GM23338 (cell line): ENCODE measurements around the gene UGT2A1. TPM values are rescaled to one million over a fixed set of nuclear protein-coding genes. Genes with fewer than 3 reads are reported as not detected.

Source experiments
- ATAC-seq: fragments of 200-7000 bp; cut with Tn5 transposase; 3 replicates; pipeline ENCODE4 v1.9.1; 2020
- DNase-seq: peaks from one replicate; pipeline ENCODE4 v3.0.0-alpha.2; 2015; ENCODE audit warnings: low spot score
- H2AFZ ChIP-seq: fragments of 200-600 bp; sonication (generic); 2 replicates; pipeline ENCODE4 v1.8.0; 2016; ENCODE audit warnings: antibody characterized with exemption, mild to moderate bottlenecking, moderate library complexity
- H3F3A ChIP-seq: fragments of 200-600 bp; sonication (generic); replicated peaks from 2 replicates; pipeline ENCODE4 v1.8.0; 2017; ENCODE audit warnings: antibody characterized with exemption, mixed run types, low read depth
- H3K27ac ChIP-seq: fragments of 200-600 bp; sonication (generic); 2 replicates; pipeline ENCODE4 v1.6.1; 2016; ENCODE audit warnings: low read depth
- H3K27me3 ChIP-seq: fragments of 200-600 bp; sonication (generic); 2 replicates; pipeline ENCODE4 v1.8.0; 2016; ENCODE audit warnings: mild to moderate bottlenecking, mixed run types, moderate library complexity; ENCODE audit not compliant: insufficient read depth
- H3K36me3 ChIP-seq: fragments of 200-600 bp; sonication (generic); 2 replicates; pipeline ENCODE4 v1.8.0; 2016; ENCODE audit warnings: mild to moderate bottlenecking; ENCODE audit not compliant: insufficient read depth
- H3K4me1 ChIP-seq: fragments of 200-600 bp; sonication (generic); 2 replicates; pipeline ENCODE4 v1.8.0; 2016; ENCODE audit warnings: mild to moderate bottlenecking, moderate library complexity; ENCODE audit not compliant: insufficient read depth
- H3K4me2 ChIP-seq: fragments of 200-600 bp; sonication (generic); 2 replicates; pipeline ENCODE4 v1.7.1; 2017; ENCODE audit warnings: mixed run types
- H3K4me3 ChIP-seq: fragments of 200-600 bp; sonication (generic); 2 replicates; pipeline ENCODE4 v1.6.1; 2016; ENCODE audit warnings: mixed run types
- H3K79me2 ChIP-seq: fragments of 200-600 bp; sonication (generic); replicated peaks from 2 replicates; pipeline ENCODE4 v1.8.0; 2017; ENCODE audit warnings: mild to moderate bottlenecking; ENCODE audit not compliant: insufficient read depth
- H3K9me2 ChIP-seq: fragments of 200-600 bp; sonication (generic); 2 replicates; pipeline ENCODE4 v1.8.0; 2017; ENCODE audit not compliant: insufficient read depth
- H4K20me1 ChIP-seq: fragments of 200-600 bp; sonication (generic); replicated peaks from 2 replicates; pipeline ENCODE4 v1.8.0; 2017; ENCODE audit warnings: mild to moderate bottlenecking; ENCODE audit not compliant: insufficient read depth
- H3K27ac Mint-ChIP-seq: 2 replicates; pipeline ENCODE4 v1.8.0; 2020; ENCODE audit warnings: inconsistent platforms, mild to moderate bottlenecking, moderate library complexity, mixed read lengths
- H3K27me3 Mint-ChIP-seq: 3 replicates; pipeline ENCODE4 v1.8.0; 2022; ENCODE audit warnings: low read depth, mild to moderate bottlenecking, moderate library complexity, mixed read lengths, inconsistent platforms; ENCODE audit not compliant: insufficient read depth, poor library complexity
- H3K36me3 Mint-ChIP-seq: 3 replicates; pipeline ENCODE4 v1.8.0; 2021; ENCODE audit warnings: low read depth, mild to moderate bottlenecking, inconsistent platforms, moderate library complexity, mixed read lengths
- H3K4me1 Mint-ChIP-seq: 3 replicates; pipeline ENCODE4 v1.8.0; 2020; ENCODE audit warnings: mild to moderate bottlenecking, inconsistent platforms, mixed read lengths
- H3K4me3 Mint-ChIP-seq: 3 replicates; pipeline ENCODE4 v1.8.0; 2021; ENCODE audit warnings: moderate library complexity, mild to moderate bottlenecking, inconsistent platforms, mixed read lengths
- H3K9me3 Mint-ChIP-seq: 3 replicates; pipeline ENCODE4 v1.8.0; 2020; ENCODE audit warnings: moderate library complexity, mild to moderate bottlenecking, inconsistent platforms, mixed read lengths
- CREB1 ChIP-seq: fragments of 250-450 bp; sonication (Bioruptor Pico); IDR thresholded peaks from 2 replicates; pipeline ENCODE4 v1.5.0; 2020; ENCODE audit warnings: low read depth, mild to moderate bottlenecking, moderate library complexity
- CTCF ChIP-seq, 2 experiments: fragments of 200-600 bp in 1 of 2; sonication (generic) in 1 of 2; conservative IDR thresholded peaks; 2 replicates each; pipeline versions ENCODE4 v1.5.1 to v1.6.1; 2016 to 2017; ENCODE audit warnings: antibody characterized with exemption in 2 of 2, low read depth in 2 of 2, mild to moderate bottlenecking in 2 of 2, moderate library complexity in 1 of 2
- ETS1 ChIP-seq: IDR thresholded peaks from 2 replicates; pipeline ENCODE4 v1.6.1; 2016; ENCODE audit warnings: antibody characterized with exemption
- EZH2 ChIP-seq: fragments of 200-600 bp; sonication (generic); IDR thresholded peaks from one replicate; pipeline ENCODE4 v1.8.0; 2017; ENCODE audit warnings: antibody characterized with exemption, mild to moderate bottlenecking, low read depth; ENCODE audit not compliant: unreplicated experiment
- EZH2phosphoT487 ChIP-seq: fragments of 200-600 bp; sonication (generic); IDR thresholded peaks from one replicate; pipeline ENCODE4 v1.8.1; 2018; ENCODE audit warnings: antibody characterized with exemption; ENCODE audit not compliant: unreplicated experiment
- JUNB ChIP-seq: IDR thresholded peaks from one replicate; pipeline ENCODE4 v1.6.1; 2016; ENCODE audit warnings: antibody characterized with exemption; ENCODE audit not compliant: unreplicated experiment
- NANOG ChIP-seq: IDR thresholded peaks from 2 replicates; pipeline ENCODE4 v1.6.1; 2016; ENCODE audit warnings: antibody characterized with exemption, borderline replicate concordance
- POLR2AphosphoS5 ChIP-seq: IDR thresholded peaks from 2 replicates; pipeline ENCODE4 v1.6.1; 2016; ENCODE audit warnings: antibody characterized with exemption, low read depth
- REST ChIP-seq: IDR thresholded peaks from one replicate; pipeline ENCODE4 v1.6.1; 2018; ENCODE audit warnings: antibody characterized with exemption; ENCODE audit not compliant: unreplicated experiment
- STAT1 ChIP-seq: IDR thresholded peaks from one replicate; pipeline ENCODE4 v1.6.1; 2016; ENCODE audit warnings: antibody characterized with exemption; ENCODE audit not compliant: unreplicated experiment
- ZNF114 ChIP-seq: fragments of 250-450 bp; sonication (Bioruptor Pico); IDR thresholded peaks from 2 replicates; pipeline ENCODE4 v1.5.0; 2020; ENCODE audit warnings: mild to moderate bottlenecking, moderate library complexity
- ZNF331 ChIP-seq: fragments of 250-450 bp; sonication (Bioruptor Pico); IDR thresholded peaks from 2 replicates; pipeline ENCODE4 v1.5.0; 2020; ENCODE audit warnings: low read depth, mild to moderate bottlenecking, moderate library complexity
- ZNF462 ChIP-seq: fragments of 250-450 bp; sonication (Bioruptor Pico); IDR thresholded peaks from 2 replicates; pipeline ENCODE4 v1.5.0; 2020; ENCODE audit warnings: mild to moderate bottlenecking, moderate library complexity
- polyA plus RNA-seq: library from polyadenylated mRNA; unstranded; fragments of >200 nt; fragmentation: Nextera tagmentation; extraction: Ambion mirVana; gene quantifications from 2 replicates; pipeline ENCODE4 v1.2.1, GENCODE V29; 2016
- total RNA-seq: library from RNA; depleted of rRNA; stranded (reverse); fragments of >200 nt; shearing (Covaris generic); gene quantifications from 2 replicates; pipeline ENCODE4 v1.2.3, GENCODE V29; 2014

UGT2A1 gene
- total and polyA plus RNA-seq, 2 experiments from 2014 or later: not detected

GRCh38 chr4:69568787-69569186, 84.3 kb downstream of the UGT2A1 start:
- no peaks in the 10 kb centered on the region for H3F3A ChIP-seq
- ATAC-seq (no peak), DNase-seq (no peak)
- H3K27me3 ChIP-seq: no peaks in the 10 kb centered on the region
- Mint-ChIP-seq H3K36me3 (no peaks in the 10 kb centered on the region), H3K9me3 (no peaks in the 10 kb centered on the region), H3K27me3 (no peaks in the 10 kb centered on the region), H3K4me1 (peaks cover 4% of the 10 kb centered on the region; the same call in 2 of the 3 replicates), H3K27ac (no peak overlapping the region), H3K4me3 (no peak overlapping the region)
- H3K4me3 ChIP-seq: no peak overlapping the region
- no peaks in the 10 kb centered on the region for H3K36me3 ChIP-seq
- H3K9me2 ChIP-seq: no peaks in the 10 kb centered on the region
- no peaks in the 10 kb centered on the region for H4K20me1 ChIP-seq
- H3K27ac ChIP-seq: no peak overlapping the region
- no peak overlapping the region for H2AFZ ChIP-seq
- TF ChIP-seq CTCF (conservative IDR thresholded peaks at IDR 0.05; ENCODE audit: low read depth in 2 of 2): no peak
- no peak for TF ChIP-seq STAT1
- TF ChIP-seq ZNF331 (CRISPR knock-in tag): no peak
- no peak for TF ChIP-seq ETS1
- TF ChIP-seq ZNF114 (CRISPR knock-in tag): no peak
- TF ChIP-seq EZH2phosphoT487: no peak
- no peak for TF ChIP-seq NANOG
- no peak for TF ChIP-seq JUNB
- no peak for TF ChIP-seq EZH2
- TF ChIP-seq ZNF462 (CRISPR knock-in tag): no peak
- no peak for TF ChIP-seq CREB1
- no peak for TF ChIP-seq POLR2AphosphoS5
- no peak for TF ChIP-seq REST
- H3K4me2 ChIP-seq: no peak overlapping the region
- H3K79me2 ChIP-seq: no peaks in the 10 kb centered on the region
- H3K4me1 ChIP-seq: no peaks in the 10 kb centered on the region
